ENCODE results near the gene HOXA6. TPM values are rescaled to one million over a fixed set of nuclear protein-coding genes. Genes with fewer than 3 reads are reported as not detected.
A peak's percentile ranks its signal among the peaks of the same experiment; 100 is the strongest.

HOXA6 gene
- total and polyA plus RNA-seq, 2 of the 4 experiments (the other 2 are of a cell fraction) = 1.4 to 1.8 TPM

- Histone ChIP-seq H3K9ac (ENCODE audit: low read depth, low read length) (peak overlapping the region; percentile 75), H3K18ac (ENCODE audit: low read depth, low read length) (peak overlapping the region; percentile 55; the same call in 1 of the 2 replicates), H4K5ac (ENCODE audit: low read depth, low read length) (peak overlapping the region; percentile 78), H3K4ac (ENCODE audit: low read depth, low read length) (peak overlapping the region; percentile 84), H3K56ac (ENCODE audit: extremely low read depth, insufficient read depth, low read length) (no peak overlapping the region), H2AK5ac (ENCODE audit: low read depth, low read length) (peak overlapping the region; percentile 79), H3K27me3 (ENCODE audit: control insufficient read depth, insufficient read depth, low read length) (no peaks in the 10 kb centered on the region), H3K9me1 (ENCODE audit: insufficient read depth, low read length) (no peaks in the 10 kb centered on the region), H2AK9ac (replicated peaks; ENCODE audit: low read depth, low read length, poor library complexity) (peak overlapping the region; percentile 2), H2AFZ (replicated peaks; ENCODE audit: low read length, poor library complexity) (peak overlapping the region; percentile 90), H3K4me2 (ENCODE audit: low read depth, low read length) (peak overlapping the region; percentile 84), H3K27ac (ENCODE audit: insufficient read depth, low read length) (peak overlapping the region; percentile 89), H3K23ac (ENCODE audit: low read depth, low read length) (peak overlapping the region; percentile 47; the same call in 1 of the 2 replicates), H3K4me1 (ENCODE audit: control insufficient read depth, insufficient read depth, low read length) (peaks cover 13% of the 10 kb centered on the region), H4K20me1 (ENCODE audit: insufficient read depth, low read length) (no peaks in the 10 kb centered on the region), H3K79me1 (ENCODE audit: low read depth in 1 of 2, low read length in 2 of 2) (peaks cover 9 to 27% of the 10 kb centered on the region in 2 experiments; a peak in 3 of 4 replicates), H3K4me3 (ENCODE audit: insufficient read depth, low read depth, low read length) (no peak overlapping the region; the same call in 1 of the 2 replicates), H4K91ac (ENCODE audit: insufficient read depth, low read depth, low read length) (peak overlapping the region; percentile 84), H2BK5ac (ENCODE audit: low read depth, low read length, poor library complexity, severe bottlenecking) (peak overlapping the region; percentile 57), H2BK120ac (ENCODE audit: low read depth, low read length) (peak overlapping the region; percentile 23), H2BK15ac (ENCODE audit: low read depth, low read length) (peak overlapping the region; percentile 23; the same call in 2 of the 3 replicates), H2BK20ac (ENCODE audit: low read depth, low read length) (no peak overlapping the region), H3K14ac (replicated peaks; ENCODE audit: low read depth, low read length) (peak overlapping the region; percentile 12; the same call in 1 of the 2 replicates), H3K36me3 (ENCODE audit: control insufficient read depth, insufficient read depth, low read length) (peaks cover 2% of the 10 kb centered on the region), H4K8ac (ENCODE audit: low read depth in 2 of 2, low read length in 2 of 2) (peak overlapping the region; percentile 70 to 84), H3K9me3 (ENCODE audit: control insufficient read depth, insufficient read depth, low read length) (no peaks in the 10 kb centered on the region)
- intact Hi-C loops (cut with micrococcal nuclease) = loop anchor here (5.0 kb wide), 1 partner anchor 1054 kb away; no protein-coding TSS in a partner anchor
- dilution Hi-C loops (cut with HindIII; ENCODE audit: low sequenced_read_pairs, unreplicated experiment) = no loop called here
- ChIA-PET POLR2A (ENCODE audit: unreplicated experiment) (no interaction called here), CTCF (interaction anchor here (1.0 kb wide), 1 partner anchor 14 kb away, joined by 4 read pairs; no protein-coding TSS in a partner anchor)
- no TSS peak for BruUV-seq (replicated peaks)
- DNase-seq = no peak
- no peak for ATAC-seq (ENCODE audit: low read depth)
- 17% methylated on average over 2 of the region's 5 CpGs; no CpG with 5 or more reads in 1 of the 2 experiments for WGBS, 2 experiments (ENCODE audit: extremely low coverage in 2 of 2, insufficient read length in 1 of 2)
- in situ Hi-C loops (cut with MboI; ENCODE audit: low sequenced_read_pairs) = loop anchor here (10.0 kb wide), 1 partner anchor 952 kb away; no protein-coding TSS in a partner anchor
- TF ChIP-seq MAZ (IDR thresholded peaks at IDR 0.05; ENCODE audit: borderline replicate concordance, low read depth, low read length) (no peak), SMC3 (IDR thresholded peaks at IDR 0.05; ENCODE audit: low read depth, low read length) (no peak)
Measured at GRCh38 chr7:27146491-27147198, 929 bp downstream of the HOXA6 start.
